HepG2 (cell line): ENCODE results near the gene VAC14. TPM values are rescaled to one million over a fixed set of nuclear protein-coding genes. Genes with fewer than 3 reads are reported as not detected.

Experiments
- KIAA2018 ChIP-seq: sonication (generic); formaldehyde crosslinking; IDR thresholded peaks from 2 replicates; pipeline ENCODE4 v1.5.0; 2020; ENCODE audit warnings: mild to moderate bottlenecking, missing genetic modification reagents, borderline replicate concordance
- KLF9 ChIP-seq: IDR thresholded peaks from 2 replicates; pipeline ENCODE4 v1.6.1; 2016; ENCODE audit warnings: low read depth
- PRDM15 ChIP-seq: sonication (generic); formaldehyde crosslinking; IDR thresholded peaks from 2 replicates; pipeline ENCODE4 v1.4.0; 2020; ENCODE audit warnings: missing genetic modification reagents
- SMAD1 ChIP-seq: sonication (generic); formaldehyde crosslinking; IDR thresholded peaks from 2 replicates; pipeline ENCODE4 v1.4.0; 2020; ENCODE audit warnings: missing genetic modification reagents, low read depth, mild to moderate bottlenecking, borderline replicate concordance
- ZBTB7B ChIP-seq: sonication (generic); formaldehyde crosslinking; IDR thresholded peaks from 2 replicates; pipeline ENCODE4 v1.4.0; 2020; ENCODE audit warnings: missing genetic modification reagents
- ZNF629 ChIP-seq: sonication (generic); formaldehyde crosslinking; conservative IDR thresholded peaks from 2 replicates; pipeline ENCODE4 v1.5.0; 2020; ENCODE audit warnings: missing genetic modification reagents
- ZNF687 ChIP-seq: sonication (generic); formaldehyde crosslinking; IDR thresholded peaks from 2 replicates; pipeline ENCODE4 v1.5.1; 2020; ENCODE audit warnings: mild to moderate bottlenecking, missing genetic modification reagents, moderate library complexity
- ZNF740 ChIP-seq: sonication (generic); formaldehyde crosslinking; IDR thresholded peaks from 2 replicates; pipeline ENCODE4 v1.4.0; 2020; ENCODE audit warnings: missing genetic modification reagents
- ZSCAN31 ChIP-seq: sonication (generic); formaldehyde crosslinking; IDR thresholded peaks from 2 replicates; pipeline ENCODE4 v1.5.0; 2020; ENCODE audit warnings: low read depth, mild to moderate bottlenecking, missing genetic modification reagents
- polyA plus RNA-seq, 8 experiments: library from polyadenylated mRNA; depleted of rRNA in 3 of 8; stranded (reverse) in 7 of 8; unstranded in 1 of 8; fragments of >200 nt; fragmentation: Illumina TruSeq in 4 of 8; extraction: Trizol in 4 of 8; gene quantifications; 2 replicates each; pipeline versions ENCODE4 v1.2.1 to v1.2.3, GENCODE V29; 2011 to 2016; ENCODE audit warnings: low read depth in 4 of 8, missing spikeins in 1 of 8, mixed read lengths in 1 of 8; ENCODE audit not compliant: insufficient read depth in 1 of 8
- total RNA-seq, 5 experiments: library from RNA; depleted of rRNA; stranded (reverse); fragments of >200 nt; fragmentation: Illumina TruSeq; extraction: Trizol; gene quantifications; 2 replicates each; pipeline ENCODE4 v1.2.3, GENCODE V29; 2016; ENCODE audit warnings: low read depth in 1 of 5

Gene VAC14
- total and polyA plus RNA-seq, 2 of the 13 experiments (the other 11 are each of a cell fraction or from before 2014, with no cell fraction given) = 23.5 to 24.6 TPM

GRCh38 chr16:70685938-70686375 lies 115.0 kb downstream of the VAC14 start, which contains the start of gene MTSS2 (continued):
- peak; percentile 40 for TF ChIP-seq ZNF687 (CRISPR knock-in tag)
- no peak for TF ChIP-seq ZNF629
- TF ChIP-seq PRDM15 = no peak
- TF ChIP-seq KIAA2018 (CRISPR knock-in tag) = no peak
- no peak; the same call in 1 of the 2 replicates for TF ChIP-seq SMAD1 (CRISPR knock-in tag)
- TF ChIP-seq ZNF740 (CRISPR knock-in tag) = no peak
- peak; percentile 79 for TF ChIP-seq ZSCAN31 (CRISPR knock-in tag)
- peak; percentile 83 for TF ChIP-seq ZBTB7B (CRISPR knock-in tag)
- TF ChIP-seq KLF9 (CRISPR knock-in tag) = no peak
